HG03045 (cell line): ENCODE data around the gene KAT8.

Source experiments
- ATAC-seq: cut with Tn5 transposase; IDR thresholded peaks from one replicate; pipeline ENCODE4 v1.9.1; 2021; ENCODE audit warnings: mild to moderate bottlenecking, moderate library complexity; ENCODE audit not compliant: unreplicated experiment

Gene KAT8

DNA sequence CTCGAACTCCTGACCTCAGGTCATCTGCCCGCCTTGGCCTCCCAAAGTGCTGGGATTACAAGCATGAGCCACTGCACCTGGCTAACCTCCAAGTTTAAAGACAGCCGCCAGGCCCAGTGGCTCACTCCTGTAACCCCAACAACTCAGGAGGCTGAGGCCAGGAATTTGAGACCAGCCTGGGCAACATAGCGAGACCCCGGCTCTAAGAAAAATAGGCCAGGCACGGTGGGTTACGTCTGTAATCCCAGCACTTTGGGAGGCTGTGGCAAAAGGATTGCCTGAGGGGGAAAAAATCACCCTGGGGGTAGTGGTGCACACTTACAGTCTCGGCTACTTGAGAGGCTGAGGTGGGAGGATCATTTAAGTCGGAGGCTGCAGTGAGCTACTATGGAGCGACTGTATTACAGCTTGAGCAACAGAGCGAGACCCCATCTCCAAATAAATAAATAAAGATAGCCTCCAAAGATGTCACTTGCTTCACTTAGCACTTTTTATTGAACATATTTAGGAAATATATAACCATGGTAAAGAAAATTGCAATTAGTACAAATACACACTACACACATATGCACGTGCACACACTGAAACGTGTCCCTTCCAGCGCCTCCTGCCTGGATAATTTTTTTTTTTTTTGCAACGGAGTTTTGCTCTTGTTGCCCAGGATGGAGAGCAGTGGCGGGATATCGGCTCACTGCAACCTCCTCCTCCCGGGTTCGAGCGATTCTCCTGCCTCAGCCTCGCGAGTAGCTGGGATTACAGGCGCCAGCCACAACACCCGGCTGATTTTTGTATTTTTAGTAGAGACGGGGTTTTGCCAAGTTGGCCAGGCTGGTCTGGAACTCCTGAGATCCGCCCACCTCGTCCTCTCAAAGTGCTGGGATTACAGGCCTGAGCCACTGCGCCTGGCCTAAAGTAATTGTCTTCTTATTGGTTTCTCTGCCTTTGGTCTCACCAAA lies 10.7 kb upstream of the KAT8 start:
- no peak for ATAC-seq

DNA sequence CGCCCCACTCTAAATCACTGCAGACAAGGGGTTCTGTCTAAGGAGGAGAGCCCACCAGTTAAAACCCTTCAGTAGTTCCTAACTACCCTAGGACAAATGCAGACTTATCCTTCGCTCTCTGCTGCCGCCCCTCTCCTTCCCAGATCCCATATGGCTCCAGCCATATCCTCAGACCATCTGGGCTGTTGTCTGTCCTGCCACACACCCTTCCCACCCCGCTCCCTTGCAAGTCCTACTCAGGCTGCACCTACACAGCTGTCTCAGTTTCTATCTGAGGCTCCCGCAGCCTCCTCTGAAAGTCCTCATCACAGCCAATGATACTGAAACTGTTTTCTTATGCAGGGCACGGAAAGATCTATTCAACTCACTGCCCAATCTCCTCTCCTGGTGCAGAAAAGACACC lies 10.0 kb upstream of the KAT8 start:
- ATAC-seq: no peak

GRCh38 chr16:31108035-31108793 lies 9.2 kb upstream of the KAT8 start, which contains the start of gene BCKDK:
Gene BCKDK (plus strand): TSS chr16:31108386. CDS start chr16:31109224, 838 bp downstream.
- peak; percentile 72 for ATAC-seq

GRCh38 chr16:31108794-31109558 lies 8.5 kb upstream of the KAT8 start:
- no peak for ATAC-seq

GRCh38 chr16:31109622-31110021 lies 7.8 kb upstream of the KAT8 start:
- ATAC-seq: no peak

GRCh38 chr16:31110106-31111034 lies 7.1 kb upstream of the KAT8 start:
- ATAC-seq: no peak

DNA sequence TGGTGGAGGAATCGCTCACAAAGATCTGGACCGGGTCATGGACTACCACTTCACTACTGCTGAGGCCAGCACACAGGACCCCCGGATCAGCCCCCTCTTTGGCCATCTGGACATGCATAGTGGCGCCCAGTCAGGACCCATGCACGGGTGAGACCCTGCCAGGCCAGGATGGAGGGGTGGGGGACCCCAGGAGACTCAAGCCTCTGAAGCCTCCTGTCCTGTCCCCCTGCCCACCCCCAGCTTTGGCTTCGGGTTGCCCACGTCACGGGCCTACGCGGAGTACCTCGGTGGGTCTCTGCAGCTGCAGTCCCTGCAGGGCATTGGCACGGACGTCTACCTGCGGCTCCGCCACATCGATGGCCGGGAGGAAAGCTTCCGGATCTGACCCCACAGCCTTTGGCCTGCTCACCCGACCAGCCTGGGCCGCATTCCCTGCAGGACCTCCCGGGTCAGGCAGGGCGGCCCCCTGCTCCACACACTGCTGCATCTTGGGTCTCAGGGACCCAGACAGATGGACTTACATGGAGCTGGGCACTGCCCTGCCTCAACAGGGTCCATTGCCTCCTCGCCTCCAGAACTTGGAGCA lies 5.5 kb upstream of the KAT8 start:
- no peak for ATAC-seq

GRCh38 chr16:31112711-31113110 lies 4.8 kb upstream of the KAT8 start:
- ATAC-seq: no peak

GRCh38 chr16:31113121-31114120 lies 4.0 kb upstream of the KAT8 start:
- ATAC-seq: no peak

DNA sequence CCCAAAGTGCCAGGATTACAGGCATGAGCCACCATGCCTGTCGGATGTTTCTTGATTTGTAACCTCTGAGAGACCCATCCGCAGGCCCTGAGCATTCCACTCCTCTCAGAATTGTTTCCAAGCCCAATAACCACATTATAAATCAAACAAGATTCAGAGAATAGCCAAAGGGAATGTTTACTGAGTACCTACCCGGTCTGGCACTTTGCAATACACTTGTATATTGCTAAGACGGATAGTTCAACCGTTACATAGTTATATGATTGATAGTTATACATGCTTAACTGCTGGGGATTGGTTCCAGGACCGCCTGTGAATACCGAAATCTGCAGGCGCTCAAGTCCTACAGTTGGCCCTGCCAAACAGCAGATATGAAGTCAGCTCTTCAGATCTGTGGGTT lies 3.0 kb upstream of the KAT8 start:
- no peak for ATAC-seq

DNA sequence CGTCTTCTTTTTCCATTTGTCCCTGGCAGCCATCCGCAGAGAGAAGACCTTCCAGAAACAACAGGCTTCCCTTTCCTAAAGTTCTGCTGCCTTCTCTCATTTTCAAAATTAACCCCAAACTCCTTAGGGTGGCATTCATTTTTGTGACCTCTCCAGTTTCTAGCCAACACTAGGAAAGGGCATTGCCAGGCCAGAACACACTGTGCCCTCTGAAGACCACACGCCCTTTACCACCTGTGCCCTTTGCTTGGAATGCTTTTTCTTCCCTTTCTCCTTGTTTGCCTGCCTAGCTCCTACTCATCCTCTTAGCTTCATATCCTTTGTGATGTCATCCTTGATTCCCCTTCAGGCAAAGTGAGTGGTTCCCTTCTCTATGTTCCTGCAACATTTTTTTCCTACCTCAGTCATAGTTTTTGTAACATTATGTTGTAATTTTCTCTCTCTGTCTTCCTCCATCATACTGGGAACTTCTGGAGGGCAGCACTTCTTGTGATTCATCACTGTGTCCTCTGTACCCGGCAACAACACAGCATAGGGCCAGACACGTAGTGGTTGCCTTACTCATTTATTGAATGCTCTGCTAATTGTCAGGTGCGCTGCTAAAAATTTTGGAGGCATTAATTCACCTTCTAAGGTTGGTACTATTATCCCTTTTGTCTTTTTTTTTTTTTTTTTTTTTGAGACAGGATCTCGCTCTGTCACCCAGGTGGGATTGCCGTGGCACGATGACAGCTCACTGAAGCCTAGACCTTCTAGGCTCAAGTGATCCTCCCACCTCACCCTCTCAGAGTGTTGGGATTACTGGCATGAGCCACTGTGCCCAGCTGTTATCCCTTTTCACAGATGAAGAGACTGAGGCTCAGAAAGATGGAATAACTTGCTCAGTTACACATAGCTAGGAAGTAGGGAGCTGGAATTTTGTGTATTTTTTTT lies 1.0 kb downstream of the KAT8 start:
- ATAC-seq: no peak

GRCh38 chr16:31120129-31120528 lies 2.7 kb downstream of the KAT8 start:
- ATAC-seq: no peak

DNA sequence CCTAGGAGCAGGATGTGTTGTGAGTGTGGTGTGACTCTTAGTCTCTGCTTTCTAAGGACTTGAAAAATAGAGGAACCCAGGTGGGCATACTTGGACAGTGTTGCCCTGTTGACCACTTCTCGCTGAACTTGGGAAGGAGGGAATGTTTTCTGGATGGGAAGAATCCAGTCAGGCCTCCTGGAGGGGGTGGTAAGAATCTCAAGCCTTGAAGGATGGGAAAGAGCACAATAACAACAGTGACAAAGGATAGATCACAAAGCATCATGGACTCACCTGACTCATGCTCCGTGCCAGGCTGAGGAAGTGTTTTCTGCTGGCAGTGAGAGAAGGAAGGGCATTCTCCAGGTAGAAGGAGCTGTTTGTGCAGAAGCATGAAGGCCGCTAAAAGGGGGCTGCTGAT lies 8.4 kb downstream of the KAT8 start:
- no peak for ATAC-seq

DNA sequence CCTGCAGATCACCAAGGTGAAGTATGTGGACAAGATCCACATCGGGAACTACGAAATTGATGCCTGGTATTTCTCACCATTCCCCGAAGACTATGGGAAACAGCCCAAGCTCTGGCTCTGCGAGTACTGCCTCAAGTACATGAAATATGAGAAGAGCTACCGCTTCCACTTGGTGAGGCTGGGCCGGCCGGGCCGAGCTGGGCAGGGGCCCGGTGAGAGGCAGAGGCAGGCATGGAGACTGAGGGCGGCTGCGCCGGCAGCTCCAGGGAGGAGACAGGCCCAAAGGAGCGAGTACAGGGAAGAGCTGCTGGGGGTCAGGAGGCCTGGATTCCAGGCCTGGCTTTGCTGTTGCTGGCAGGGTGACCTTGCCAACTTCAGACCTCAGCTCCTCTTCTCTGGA lies 9.7 kb downstream of the KAT8 start:
- ATAC-seq: no peak

DNA sequence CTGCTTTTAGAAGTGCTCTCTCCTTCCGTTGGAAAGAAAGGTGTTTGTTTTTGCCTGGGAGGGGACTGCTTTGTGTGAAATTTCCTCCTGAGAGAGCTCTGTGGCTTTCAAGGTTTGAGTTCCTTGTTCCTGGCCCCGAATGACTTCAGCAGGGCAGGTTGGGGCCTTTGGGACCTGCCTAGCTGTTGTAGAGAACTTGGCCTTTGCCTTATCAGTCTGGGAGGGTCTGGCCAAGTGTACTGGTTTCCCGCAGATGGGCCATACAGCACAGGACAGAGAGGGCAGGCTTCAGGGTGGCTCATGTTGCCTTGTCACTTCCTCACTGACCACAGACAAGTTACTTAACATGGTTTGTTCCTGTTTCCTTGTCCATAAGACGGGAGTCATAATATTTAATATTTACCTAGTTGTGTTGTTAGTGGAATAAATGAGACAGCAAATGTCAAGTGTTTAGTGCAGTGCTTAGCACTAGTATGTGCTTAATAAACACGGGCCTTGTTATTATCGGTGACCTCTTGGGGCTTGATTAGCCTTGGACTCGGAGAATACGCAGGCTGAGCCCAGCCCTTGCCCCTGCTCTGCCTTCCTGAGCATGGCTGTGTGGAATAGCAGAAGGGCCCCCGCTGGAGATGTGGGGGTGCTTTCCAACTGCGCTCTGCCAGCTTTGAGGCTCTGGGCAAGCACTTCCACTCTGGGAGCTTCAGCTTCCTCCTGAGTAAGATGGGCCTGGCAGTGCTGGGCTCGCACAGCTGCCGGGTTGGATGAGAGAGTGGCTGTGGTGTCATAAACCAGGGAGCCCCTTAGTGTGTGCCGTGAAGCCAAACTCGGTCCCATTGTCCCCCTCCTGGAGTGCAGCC lies 11.5 kb downstream of the KAT8 start:
- ATAC-seq: no peak

DNA sequence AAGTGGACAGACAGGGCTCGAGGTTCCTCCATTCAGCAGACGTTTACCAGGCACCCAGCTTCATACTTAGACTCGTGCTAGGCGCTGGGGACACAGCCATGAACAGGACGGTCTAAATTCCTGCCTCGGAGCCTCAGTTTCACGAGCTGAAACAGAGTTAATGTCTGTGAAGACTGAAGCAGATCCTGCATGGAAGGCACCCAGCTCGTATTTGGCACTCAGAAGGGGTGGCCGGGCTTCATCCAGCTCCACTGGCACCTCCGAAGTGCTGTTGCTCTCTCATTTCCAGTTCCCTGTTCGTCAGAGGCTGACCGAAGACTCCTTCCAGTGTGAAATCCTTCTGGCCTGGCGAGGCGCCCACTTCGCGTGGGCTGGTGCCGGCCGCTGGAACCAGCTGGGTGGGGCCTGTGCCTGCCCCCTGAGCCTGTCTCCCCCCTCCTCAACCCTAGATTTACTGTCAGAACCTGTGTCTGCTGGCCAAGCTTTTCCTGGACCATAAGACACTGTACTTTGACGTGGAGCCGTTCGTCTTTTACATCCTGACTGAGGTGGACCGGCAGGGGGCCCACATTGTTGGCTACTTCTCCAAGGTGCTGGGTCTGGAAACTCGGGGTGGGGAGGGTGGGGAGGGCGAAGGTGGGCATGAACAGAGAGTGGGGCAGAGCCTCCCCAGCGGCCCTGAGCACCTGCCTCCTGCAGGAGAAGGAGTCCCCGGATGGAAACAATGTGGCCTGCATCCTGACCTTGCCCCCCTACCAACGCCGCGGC lies 12.3 kb downstream of the KAT8 start:
- ATAC-seq: no peak
